IMR-90 (cell line): ENCODE data around the gene UMODL1. TPM values are rescaled to one million over a fixed set of nuclear protein-coding genes. Genes with fewer than 3 reads are reported as not detected.

Experiments used
- ATAC-seq: fragments of 200-7000 bp; cut with Tn5 transposase; 2 replicates; pipeline ENCODE4 v1.9.1; 2020; ENCODE audit warnings: low read depth, mild to moderate bottlenecking, moderate library complexity
- BruUV-seq: library from RNA; stranded (reverse); fragments of 400-500 nt; replicated peaks from 2 replicates; lab custom pipeline; 2021; lab: Mats Ljungman, UMichigan
- CTCF ChIA-PET: fragments of 300-600 bp; formaldehyde crosslinking; extraction: SDS; loops from one replicate; lab custom pipeline; 2021; ENCODE audit warnings: antibody characterized with exemption; lab: Yijun Ruan, JAX
- POLR2A ChIA-PET: fragments of 300-600 bp; sonication (Branson Sonifier 250); formaldehyde crosslinking; loops from one replicate; lab custom pipeline; 2022; ENCODE audit warnings: antibody characterized with exemption; ENCODE audit not compliant: unreplicated experiment; lab: Charles Lee
- DNase-seq: peaks from one replicate; pipeline ENCODE4 v3.0.0; 2013
- H2AFZ ChIP-seq: replicated peaks from 2 replicates; pipeline ENCODE3; 2013; ENCODE audit warnings: low read length, mild to moderate bottlenecking; ENCODE audit not compliant: poor library complexity
- H2AK5ac ChIP-seq: 2 replicates; pipeline ENCODE4 v1.6.1; 2013; ENCODE audit warnings: low read depth, low read length, inconsistent platforms
- H2AK9ac ChIP-seq: replicated peaks from 2 replicates; pipeline ENCODE3; 2013; ENCODE audit warnings: mild to moderate bottlenecking, low read depth, low read length, moderate library complexity; ENCODE audit not compliant: poor library complexity
- H2BK120ac ChIP-seq: 2 replicates; pipeline ENCODE4 v1.6.1; 2013; ENCODE audit warnings: low read depth, low read length, inconsistent platforms
- H2BK15ac ChIP-seq: 3 replicates; pipeline ENCODE4 v1.6.1; 2013; ENCODE audit warnings: low read depth, low read length, inconsistent platforms
- H2BK20ac ChIP-seq: 2 replicates; pipeline ENCODE4 v1.6.1; 2013; ENCODE audit warnings: low read depth, mild to moderate bottlenecking, inconsistent platforms, low read length, moderate library complexity
- H2BK5ac ChIP-seq: 2 replicates; pipeline ENCODE4 v1.6.1; 2013; ENCODE audit warnings: mild to moderate bottlenecking, low read depth, low read length, inconsistent platforms; ENCODE audit not compliant: poor library complexity, severe bottlenecking
- H3K14ac ChIP-seq: replicated peaks from 2 replicates; pipeline ENCODE4 v1.6.1; 2013; ENCODE audit warnings: low read depth, low read length, inconsistent platforms
- H3K18ac ChIP-seq: 2 replicates; pipeline ENCODE4 v1.6.1; 2013; ENCODE audit warnings: low read depth, low read length, control low read depth
- H3K23ac ChIP-seq: 2 replicates; pipeline ENCODE4 v1.6.1; 2013; ENCODE audit warnings: low read depth, low read length, inconsistent platforms
- H3K27ac ChIP-seq: 2 replicates; pipeline ENCODE4 v1.5.1; 2013; ENCODE audit warnings: mild to moderate bottlenecking, control low read depth, low read length; ENCODE audit not compliant: insufficient read depth
- H3K27me3 ChIP-seq: 2 replicates; pipeline ENCODE4 v1.6.1; 2013; ENCODE audit warnings: low read length; ENCODE audit not compliant: control insufficient read depth, insufficient read depth
- H3K36me3 ChIP-seq: 2 replicates; pipeline ENCODE4 v1.6.1; 2013; ENCODE audit warnings: low read length, mixed read lengths; ENCODE audit not compliant: control insufficient read depth, insufficient read depth
- H3K4ac ChIP-seq: 2 replicates; pipeline ENCODE4 v1.6.1; 2013; ENCODE audit warnings: low read depth, low read length, inconsistent platforms
- H3K4me1 ChIP-seq: 2 replicates; pipeline ENCODE4 v1.6.1; 2013; ENCODE audit warnings: low read length, mixed read lengths; ENCODE audit not compliant: control insufficient read depth, insufficient read depth
- H3K4me2 ChIP-seq: 2 replicates; pipeline ENCODE4 v1.6.1; 2013; ENCODE audit warnings: low read depth, mild to moderate bottlenecking, control low read depth, low read length, moderate library complexity
- H3K4me3 ChIP-seq: 2 replicates; pipeline ENCODE4 v1.5.1; 2013; ENCODE audit warnings: low read depth, mild to moderate bottlenecking, control low read depth, low read length, moderate library complexity; ENCODE audit not compliant: insufficient read depth
- H3K56ac ChIP-seq: 2 replicates; pipeline ENCODE4 v1.6.1; 2013; ENCODE audit warnings: low read length, inconsistent platforms; ENCODE audit not compliant: insufficient read depth; ENCODE audit errors: extremely low read depth
- H3K79me1 ChIP-seq, 2 experiments: 2 replicates each; pipeline ENCODE4 v1.6.1; 2013; ENCODE audit warnings: low read length in 2 of 2, inconsistent platforms in 1 of 2, low read depth in 1 of 2
- H3K9ac ChIP-seq: 2 replicates; pipeline ENCODE4 v1.6.1; 2013; ENCODE audit warnings: low read depth, low read length, control low read depth
- H3K9me1 ChIP-seq: 2 replicates; pipeline ENCODE4 v1.6.1; 2013; ENCODE audit warnings: low read length, inconsistent platforms; ENCODE audit not compliant: insufficient read depth
- H3K9me3 ChIP-seq: 2 replicates; pipeline ENCODE4 v1.6.1; 2013; ENCODE audit warnings: low read length; ENCODE audit not compliant: control insufficient read depth, insufficient read depth
- H4K20me1 ChIP-seq: 2 replicates; pipeline ENCODE4 v1.6.1; 2013; ENCODE audit warnings: low read length, inconsistent platforms; ENCODE audit not compliant: insufficient read depth
- H4K5ac ChIP-seq: 2 replicates; pipeline ENCODE4 v1.6.1; 2013; ENCODE audit warnings: mild to moderate bottlenecking, low read depth, low read length, control low read depth
- H4K8ac ChIP-seq, 2 experiments: 2 replicates each; pipeline ENCODE4 v1.6.1; 2013; ENCODE audit warnings: low read depth in 2 of 2, low read length in 2 of 2, control low read depth in 1 of 2, inconsistent platforms in 1 of 2
- H4K91ac ChIP-seq: 2 replicates; pipeline ENCODE4 v1.6.1; 2013; ENCODE audit warnings: low read depth, low read length, inconsistent platforms; ENCODE audit not compliant: insufficient read depth
- BHLHE40 ChIP-seq: fragments of 150-350 bp; IDR thresholded peaks from 2 replicates; pipeline ENCODE4 v1.6.1; 2016; ENCODE audit warnings: mild to moderate bottlenecking, low read depth, low read length
- CHD1 ChIP-seq: IDR thresholded peaks from 2 replicates; pipeline ENCODE4 v1.6.1; 2012; ENCODE audit warnings: low read depth, low read length, improper control_type of control experiment
- FOS ChIP-seq: fragments of 150-350 bp; IDR thresholded peaks from 2 replicates; pipeline ENCODE4 v1.6.1; 2016; ENCODE audit warnings: low read depth, low read length
- MXI1 ChIP-seq: IDR thresholded peaks from 2 replicates; pipeline ENCODE4 v1.6.1; 2012; ENCODE audit warnings: low read depth, mild to moderate bottlenecking, low read length, moderate library complexity, borderline replicate concordance
- NFE2L2 ChIP-seq: fragments of 150-350 bp; IDR thresholded peaks from 2 replicates; pipeline ENCODE4 v1.6.1; 2016; ENCODE audit warnings: low read depth, mild to moderate bottlenecking, low read length
- RAD21 ChIP-seq: IDR thresholded peaks from 2 replicates; pipeline ENCODE4 v1.6.1; 2012; ENCODE audit warnings: low read length, improper control_type of control experiment
- RCOR1 ChIP-seq: IDR thresholded peaks from 2 replicates; pipeline ENCODE4 v1.6.1; 2012; ENCODE audit warnings: mild to moderate bottlenecking, low read length, improper control_type of control experiment; ENCODE audit not compliant: insufficient replicate concordance
- WGBS, 2 experiments: methylation state at CpG; one replicate each; pipeline versions ENCODE4 v1.1.5 to v1.1.7; 2013; ENCODE audit warnings: missing lambda C conversion rate in 2 of 2; ENCODE audit not compliant: insufficient read length in 1 of 2; ENCODE audit errors: extremely low coverage in 2 of 2; 5-methylcytosine and 5-hydroxymethylcytosine counted together
- dilution Hi-C: fragments of 300-500 bp; cut with HindIII; formaldehyde crosslinking; loops from one replicate; pipeline ENCODE4 v1.14.3; 2018; ENCODE audit warnings: low sequenced_read_pairs; ENCODE audit not compliant: unreplicated experiment
- in situ Hi-C: fragments of 300-500 bp; cut with MboI; formaldehyde crosslinking; loops from 3 replicates; pipeline ENCODE4 v1.14.3; 2019; ENCODE audit warnings: low sequenced_read_pairs, inconsistent platforms, mixed read lengths
- intact Hi-C: fragments of 100-400 bp; cut with micrococcal nuclease; formaldehyde crosslinking; loops from 2 replicates; pipeline ENCODE4 v1.10.0; 2022
- polyA plus RNA-seq, 3 experiments: library from polyadenylated mRNA; depleted of rRNA; stranded (reverse); fragments of >200 nt; gene quantifications; 2 replicates each; pipeline ENCODE4 v1.2.3, GENCODE V29; 2012; ENCODE audit warnings: low replicate concordance in 1 of 3
- total RNA-seq: library from RNA; depleted of rRNA; stranded (reverse); fragments of >200 nt; gene quantifications from 2 replicates; pipeline ENCODE4 v1.2.3, GENCODE V29; 2012

UMODL1 gene
- total and polyA plus RNA-seq, 2 of the 4 experiments (the other 2 are of a cell fraction), result 0.02 TPM; not detected in 1

DNA sequence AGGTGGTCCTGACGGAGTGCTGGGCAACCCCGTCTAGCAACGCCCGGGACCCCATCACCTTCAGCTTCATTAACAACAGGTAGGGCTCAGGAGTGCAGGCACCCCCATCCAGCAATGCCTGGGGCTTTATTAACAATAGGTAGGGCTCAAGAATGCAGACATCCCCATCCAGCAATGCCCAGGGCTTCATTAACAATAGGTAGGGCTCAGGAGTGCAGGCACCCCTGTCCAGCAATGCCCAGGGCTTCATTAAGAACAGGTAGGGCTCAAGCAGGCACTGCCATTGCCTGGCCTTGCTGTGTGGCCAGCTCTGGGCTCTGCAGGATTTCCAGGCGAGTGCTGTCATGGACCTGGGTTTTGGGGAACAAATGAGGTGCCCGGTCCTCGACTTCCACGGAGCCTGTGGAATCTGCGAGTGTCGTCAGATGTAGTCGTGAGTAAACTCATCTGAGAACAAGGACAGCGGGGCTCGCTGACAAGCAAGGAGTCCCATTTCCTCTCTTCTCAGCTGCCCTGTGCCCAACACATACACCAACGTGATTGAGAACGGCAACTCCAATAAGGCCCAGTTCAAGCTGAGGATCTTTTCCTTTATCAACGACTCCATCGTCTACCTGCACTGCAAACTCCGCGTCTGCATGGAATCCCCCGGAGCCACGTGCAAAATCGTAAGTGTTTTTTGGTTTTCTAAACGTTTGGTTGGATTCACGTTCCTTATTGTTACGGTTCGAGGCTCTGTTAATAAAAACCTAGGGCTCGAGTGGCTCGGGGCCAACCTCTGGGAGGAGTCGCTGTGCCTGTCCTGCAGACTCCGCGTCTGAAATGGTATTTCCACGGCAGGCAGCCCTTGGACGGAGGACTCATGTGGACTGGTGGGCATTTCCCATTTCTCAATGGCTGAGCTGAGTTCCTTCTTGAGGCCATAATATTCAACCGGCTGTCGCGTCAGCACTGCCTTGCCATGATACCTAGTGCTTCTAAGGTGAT lies 56.3 kb downstream of the UMODL1 start:
- no peak for DNase-seq
- H4K91ac ChIP-seq, result no peak overlapping the region
- WGBS, 2 experiments, result 82% methylated on average over 23 of the region's 36 CpGs; no CpG with 5 or more reads in 1 of the 2 experiments

More for the DNA sequence above, 56.3 kb downstream of the UMODL1 start:
- Histone ChIP-seq H3K4me2 (no peak overlapping the region), H4K20me1 (no peaks in the 10 kb centered on the region; the same call in 1 of the 2 replicates), H3K27ac (no peak overlapping the region), H2BK5ac (no peak overlapping the region), H2AK9ac (no peak overlapping the region), H2AFZ (no peak overlapping the region), H2BK20ac (no peak overlapping the region), H2BK15ac (no peak overlapping the region), H3K9me3 (no peaks in the 10 kb centered on the region), H3K4ac (no peak overlapping the region), H3K9me1 (no peaks in the 10 kb centered on the region), H3K4me3 (no peak overlapping the region), H3K14ac (no peak overlapping the region), H3K4me1 (peaks cover 7% of the 10 kb centered on the region; the same call in 1 of the 2 replicates), H3K23ac (no peak overlapping the region), H4K8ac (no peak overlapping the region), H3K79me1 (no peaks in the 10 kb centered on the region), H3K18ac (no peak overlapping the region), H4K5ac (no peak overlapping the region), H3K27me3 (peaks cover 27% of the 10 kb centered on the region; the same call in 1 of the 2 replicates), H3K56ac (no peak overlapping the region), H2AK5ac (no peak overlapping the region), H3K9ac (no peak overlapping the region), H3K36me3 (no peaks in the 10 kb centered on the region), H2BK120ac (no peak overlapping the region)
- ChIA-PET POLR2A (no interaction called here), CTCF (no interaction called here)
- no TSS peak for BruUV-seq
- intact Hi-C loops, result no loop called here
- dilution Hi-C loops, result no loop called here
- in situ Hi-C loops, result no loop called here
- ATAC-seq, result no peak
- TF ChIP-seq RAD21, result no peak
- TF ChIP-seq RCOR1, result no peak
- no peak for TF ChIP-seq MXI1
- no peak for TF ChIP-seq FOS
- TF ChIP-seq NFE2L2, result no peak
- no peak for TF ChIP-seq CHD1
- no peak for TF ChIP-seq BHLHE40
